RWPE2 (cell line): ENCODE measurements around the gene TRIO.

ENCODE experiments used
- ATAC-seq: fragments of 200-7000 bp; cut with Tn5 transposase; 3 replicates; pipeline ENCODE4 v1.9.1; 2021; ENCODE audit warnings: low read depth
- DNase-seq: peaks from one replicate; pipeline ENCODE4 v3.0.0-alpha.2; 2020; ENCODE audit warnings: low spot score
- H3K27ac ChIP-seq: fragments of 450-650 bp; 2 replicates; pipeline ENCODE4 v1.5.1; 2017; ENCODE audit warnings: mild to moderate bottlenecking; ENCODE audit not compliant: poor library complexity, severe bottlenecking
- H3K27me3 ChIP-seq: fragments of 250-450 bp; sonication (Bioruptor Pico); 2 replicates; pipeline ENCODE4 v1.5.1; 2021; ENCODE audit warnings: mild to moderate bottlenecking, moderate library complexity; ENCODE audit not compliant: insufficient read depth, poor library complexity, severe bottlenecking
- H3K36me3 ChIP-seq: fragments of 250-450 bp; sonication (Bioruptor Pico); 2 replicates; pipeline ENCODE4 v1.5.1; 2020; ENCODE audit warnings: low read depth, mild to moderate bottlenecking, moderate library complexity
- H3K4me1 ChIP-seq: fragments of 250-450 bp; sonication (Bioruptor Pico); 2 replicates; pipeline ENCODE4 v1.5.1; 2021; ENCODE audit warnings: mild to moderate bottlenecking, moderate library complexity; ENCODE audit not compliant: insufficient read depth, poor library complexity, severe bottlenecking
- H3K4me3 ChIP-seq: fragments of 250-450 bp; sonication (Bioruptor Pico); 2 replicates; pipeline ENCODE4 v1.5.1; 2021; ENCODE audit warnings: mild to moderate bottlenecking, moderate library complexity; ENCODE audit not compliant: severe bottlenecking
- H3K9me3 ChIP-seq: fragments of 250-450 bp; sonication (Bioruptor Pico); 2 replicates; pipeline ENCODE4 v1.5.1; 2021; ENCODE audit warnings: mild to moderate bottlenecking, moderate library complexity; ENCODE audit not compliant: severe bottlenecking
- TF ChIP-seq, protein P1 (sequence below): fragments of 450-650 bp; IDR thresholded peaks from one replicate; pipeline ENCODE4 v1.5.1; 2017; ENCODE audit warnings: mild to moderate bottlenecking, moderate library complexity; ENCODE audit not compliant: poor library complexity, severe bottlenecking

TRIO gene

GRCh38 chr5:14127587-14127986, 15.6 kb upstream of the TRIO start:
- H3K4me3 ChIP-seq: no peak overlapping the region
- TF ChIP-seq, protein P1, sequence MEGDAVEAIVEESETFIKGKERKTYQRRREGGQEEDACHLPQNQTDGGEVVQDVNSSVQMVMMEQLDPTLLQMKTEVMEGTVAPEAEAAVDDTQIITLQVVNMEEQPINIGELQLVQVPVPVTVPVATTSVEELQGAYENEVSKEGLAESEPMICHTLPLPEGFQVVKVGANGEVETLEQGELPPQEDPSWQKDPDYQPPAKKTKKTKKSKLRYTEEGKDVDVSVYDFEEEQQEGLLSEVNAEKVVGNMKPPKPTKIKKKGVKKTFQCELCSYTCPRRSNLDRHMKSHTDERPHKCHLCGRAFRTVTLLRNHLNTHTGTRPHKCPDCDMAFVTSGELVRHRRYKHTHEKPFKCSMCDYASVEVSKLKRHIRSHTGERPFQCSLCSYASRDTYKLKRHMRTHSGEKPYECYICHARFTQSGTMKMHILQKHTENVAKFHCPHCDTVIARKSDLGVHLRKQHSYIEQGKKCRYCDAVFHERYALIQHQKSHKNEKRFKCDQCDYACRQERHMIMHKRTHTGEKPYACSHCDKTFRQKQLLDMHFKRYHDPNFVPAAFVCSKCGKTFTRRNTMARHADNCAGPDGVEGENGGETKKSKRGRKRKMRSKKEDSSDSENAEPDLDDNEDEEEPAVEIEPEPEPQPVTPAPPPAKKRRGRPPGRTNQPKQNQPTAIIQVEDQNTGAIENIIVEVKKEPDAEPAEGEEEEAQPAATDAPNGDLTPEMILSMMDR: no peak
- ATAC-seq: no peak
- no peaks in the 10 kb centered on the region for H3K36me3 ChIP-seq
- H3K9me3 ChIP-seq: no peaks in the 10 kb centered on the region
- no peak for DNase-seq
- H3K4me1 ChIP-seq: no peaks in the 10 kb centered on the region
- no peak overlapping the region for H3K27ac ChIP-seq
- no peaks in the 10 kb centered on the region for H3K27me3 ChIP-seq

DNA sequence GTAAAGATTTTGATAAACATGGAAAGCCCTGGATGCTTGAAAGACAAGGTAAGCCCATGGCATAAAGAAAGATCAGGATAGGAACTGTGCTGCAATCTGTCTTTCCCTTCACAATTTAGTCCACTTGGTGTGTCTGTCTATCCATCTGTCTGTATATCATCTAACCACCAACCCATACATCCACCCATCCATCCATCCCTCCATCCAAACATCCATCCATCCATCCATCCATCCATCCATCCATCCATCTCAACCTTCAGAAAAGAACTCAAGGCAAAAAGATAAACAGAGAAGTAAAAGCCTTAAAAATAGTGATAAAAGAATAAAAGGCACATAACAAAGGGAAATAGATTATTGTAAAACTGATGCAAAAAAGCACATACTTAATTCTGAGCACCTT, 15.1 kb upstream of the TRIO start:
- ATAC-seq: no peak
- DNase-seq: no peak
- Histone ChIP-seq H3K27me3 (no peaks in the 10 kb centered on the region), H3K27ac (no peak overlapping the region), H3K9me3 (no peaks in the 10 kb centered on the region), H3K4me1 (no peaks in the 10 kb centered on the region), H3K4me3 (no peak overlapping the region), H3K36me3 (no peaks in the 10 kb centered on the region)
- TF ChIP-seq, protein P1: no peak

DNA sequence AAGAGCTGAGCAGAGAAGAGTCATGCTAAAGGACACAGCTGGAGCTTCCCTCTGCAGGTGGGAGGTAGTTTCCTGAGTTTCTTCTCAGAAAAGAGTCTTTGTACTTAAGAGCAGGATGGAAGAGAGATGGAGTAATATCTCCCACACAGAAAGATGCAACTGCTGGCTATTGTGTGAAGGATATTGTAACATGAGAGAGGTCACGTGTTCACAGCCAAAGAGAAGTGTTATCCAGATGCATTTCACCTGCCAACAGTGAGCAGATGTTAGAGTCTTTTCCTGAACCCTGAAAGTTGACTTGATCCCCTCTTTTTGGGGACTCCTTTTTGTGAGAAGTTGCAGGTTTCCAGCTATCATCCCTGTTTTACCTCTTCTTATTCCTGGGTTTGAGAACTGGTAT, 14.0 kb upstream of the TRIO start:
- TF ChIP-seq, protein P1: no peak
- ATAC-seq (no peak), DNase-seq (no peak)
- no peak overlapping the region for H3K27ac ChIP-seq
- H3K36me3 ChIP-seq: no peaks in the 10 kb centered on the region
- H3K27me3 ChIP-seq: no peaks in the 10 kb centered on the region
- H3K4me1 ChIP-seq: no peaks in the 10 kb centered on the region
- H3K4me3 ChIP-seq: no peak overlapping the region
- H3K9me3 ChIP-seq: no peaks in the 10 kb centered on the region

DNA sequence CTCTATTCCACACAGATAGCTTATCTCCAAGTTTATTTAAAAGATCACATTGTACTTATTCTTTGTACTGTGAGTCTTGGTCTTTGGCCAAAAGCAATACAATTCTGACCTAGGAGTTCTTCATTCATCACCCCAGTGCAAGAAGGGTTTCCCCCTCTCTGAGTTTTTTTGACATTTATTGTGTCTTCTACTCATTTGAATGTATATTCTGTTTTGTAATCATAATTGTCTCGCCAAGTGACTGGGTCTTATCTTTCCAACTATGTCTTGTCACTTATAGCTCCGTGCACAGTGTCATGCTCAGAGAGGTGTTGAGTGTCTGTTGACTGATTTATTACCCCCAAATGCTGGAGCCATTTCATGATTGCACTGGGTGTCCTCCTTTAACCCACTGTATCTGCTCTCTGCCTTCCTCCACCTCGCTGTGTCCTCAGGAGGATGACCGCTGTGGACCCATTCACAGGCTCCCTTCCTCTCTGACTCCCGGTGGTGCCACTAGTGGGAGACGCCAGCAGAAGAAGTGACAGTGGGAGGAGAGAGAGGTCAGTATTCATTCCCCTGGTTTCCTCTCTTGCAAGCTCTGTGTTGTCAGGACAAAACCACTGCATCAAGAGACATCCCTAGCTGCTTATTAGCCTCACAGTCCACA, 11.2 kb upstream of the TRIO start:
- H3K4me1 ChIP-seq: no peaks in the 10 kb centered on the region
- H3K27ac ChIP-seq: no peak overlapping the region
- H3K36me3 ChIP-seq: no peaks in the 10 kb centered on the region
- TF ChIP-seq, protein P1: no peak
- no peaks in the 10 kb centered on the region for H3K9me3 ChIP-seq
- no peak overlapping the region for H3K4me3 ChIP-seq
- no peak for DNase-seq
- H3K27me3 ChIP-seq: no peaks in the 10 kb centered on the region
- no peak for ATAC-seq

- no peaks in the 10 kb centered on the region for H3K4me1 ChIP-seq
- H3K27me3 ChIP-seq: no peaks in the 10 kb centered on the region
- no peaks in the 10 kb centered on the region for H3K9me3 ChIP-seq
- no peak for DNase-seq
- ATAC-seq: no peak
- H3K27ac ChIP-seq: no peak overlapping the region
- no peaks in the 10 kb centered on the region for H3K36me3 ChIP-seq
- no peak overlapping the region for H3K4me3 ChIP-seq
- TF ChIP-seq, protein P1: no peak
Measured at GRCh38 chr5:14133394-14133793, 9.7 kb upstream of the TRIO start.
